Stomach (tissue), 9 donors: ENCODE measurements around the gene GALNT18. TPM values are rescaled to one million over a fixed set of nuclear protein-coding genes. Genes with fewer than 3 reads are reported as not detected.

Experiments
- DNase-seq, 2 donors: peaks; one replicate each; pipeline versions ENCODE4 v3.0.0 to v3.0.0-alpha.2; 2013 to 2019
- H3K27ac ChIP-seq, 5 donors: fragments of 200-600 bp in 4 of 5; sonication (generic) in 4 of 5; one replicate each; pipeline ENCODE4 v1.5.1; 2013 to 2019; ENCODE audit warnings: mild to moderate bottlenecking in 1 of 5, moderate library complexity in 1 of 5
- H3K27me3 ChIP-seq, 3 donors: fragments of 200-600 bp; sonication (generic); one replicate each; pipeline ENCODE4 v1.5.1; 2017 to 2019; ENCODE audit warnings: mixed run types in 1 of 3
- H3K36me3 ChIP-seq, 4 donors: fragments of 200-600 bp; sonication (generic); 1 replicate in 3 of 4; 2 replicates in 1 of 4; pipeline ENCODE4 v1.5.1; 2016 to 2019
- H3K4me1 ChIP-seq, 4 donors: fragments of 200-600 bp; sonication (generic); one replicate each; pipeline ENCODE4 v1.5.1; 2016 to 2019
- H3K4me3 ChIP-seq, 4 donors: fragments of 200-600 bp; sonication (generic) in 3 of 4; one replicate each; pipeline ENCODE4 v1.5.1; 2016 to 2019; ENCODE audit warnings: mild to moderate bottlenecking in 1 of 4
- H3K9me3 ChIP-seq, 4 donors: fragments of 200-600 bp; sonication (generic); one replicate each; pipeline ENCODE4 v1.5.1; 2016 to 2019
- EP300 ChIP-seq: sonication (generic); formaldehyde crosslinking; IDR thresholded peaks from one replicate; pipeline ENCODE4 v1.6.1; 2017; ENCODE audit warnings: antibody characterized with exemption
- POLR2A ChIP-seq, 4 donors: fragments of 450-650 bp; IDR thresholded peaks; one replicate each; pipeline ENCODE4 v1.6.1; 2016; ENCODE audit warnings: antibody characterized with exemption in 4 of 4, control low read depth in 2 of 4, mild to moderate bottlenecking in 1 of 4, moderate library complexity in 1 of 4
- POLR2AphosphoS5 ChIP-seq, 3 donors: sonication (generic); formaldehyde crosslinking; IDR thresholded peaks; one replicate each; pipeline ENCODE4 v1.6.1; 2016; ENCODE audit warnings: antibody characterized with exemption in 3 of 3
- WGBS, 5 donors: extraction: QIAGEN DNeasy Blood & Tissue Kit in 3 of 5; methylation state at CpG; one replicate each; pipeline versions ENCODE4 v1.1.5 to v1.1.7; 2013 to 2018; 5-methylcytosine and 5-hydroxymethylcytosine counted together
- intact Hi-C: fragments of 100-400 bp; cut with DNase I; formaldehyde crosslinking; loops from one replicate; pipeline ENCODE4 v1.15.1; 2023; ENCODE audit warnings: low total_unique reads
- polyA plus RNA-seq, 3 donors: library from polyadenylated mRNA; stranded (reverse); fragments of 200-250 nt; gene quantifications; one replicate each; pipeline ENCODE4 v1.2.3, GENCODE V29; 2013
- total RNA-seq, 5 donors: library from RNA; depleted of rRNA; stranded (reverse); fragments of >200 nt; gene quantifications; one replicate each; pipeline versions ENCODE4 v1.1.0 to v1.2.3, GENCODE V29; 2014 to 2016
- TF ChIP-seq, protein P1 (sequence below), 7 experiments: fragments of 450-650 bp in 4 of 7; fragments of 200-600 bp in 3 of 7; sonication (generic) in 3 of 7; IDR thresholded peaks; one replicate each; pipeline ENCODE4 v1.5.1; 2016 to 2019; ENCODE audit warnings: antibody characterized with exemption in 7 of 7, control low read depth in 2 of 7, mild to moderate bottlenecking in 1 of 7
- donor health status: healthy with polysubstance abuse.
- donor health status: Bipolar disorder and iron deficiency.
- donor health status: healthy.

GALNT18 gene
- total and polyA plus RNA-seq, 8 donors, result 0.58 to 16.1 (median 2.7) TPM

DNA sequence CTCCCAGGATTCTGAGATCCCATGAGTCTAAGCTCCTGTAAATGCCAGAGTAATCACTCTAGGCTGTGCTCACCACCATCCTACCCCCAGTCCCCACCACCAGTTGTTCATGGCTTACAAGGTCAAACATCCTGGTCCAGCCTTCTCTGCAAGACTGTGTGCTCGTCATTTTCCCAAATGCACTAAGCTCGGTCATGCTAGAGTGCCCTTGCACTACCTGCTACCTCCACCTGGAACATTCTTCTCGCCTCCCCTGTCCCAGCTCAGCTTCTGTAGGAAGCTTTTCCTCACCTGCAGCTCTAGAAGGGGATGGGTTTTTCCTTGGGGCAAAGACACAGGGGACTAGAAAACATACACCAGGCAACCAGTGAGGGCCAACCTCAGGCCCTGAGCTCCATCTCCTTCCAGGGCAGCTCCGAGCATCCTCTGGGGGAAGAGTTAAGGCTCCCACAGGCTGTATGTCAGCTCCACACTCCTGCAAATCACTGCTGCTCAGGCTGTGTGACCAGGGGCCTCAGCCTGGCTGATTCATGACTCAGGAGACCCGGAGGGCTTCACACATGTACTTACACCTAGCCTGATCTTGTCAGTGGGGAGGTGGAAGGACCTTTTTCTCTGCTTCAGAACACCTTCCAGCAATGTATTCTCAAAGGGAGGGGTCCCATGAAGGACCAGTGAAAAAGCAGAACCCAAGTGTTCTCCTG, 231.6 kb downstream of the GALNT18 start:
- Histone ChIP-seq H3K27ac (no peak overlapping the region), H3K27me3 (no peaks in the 10 kb centered on the region), H3K4me1 (peaks cover 0 to 9% (median 0%) of the 10 kb centered on the region in 4 donors), H3K4me3 (no peak overlapping the region), H3K36me3 (no peaks in the 10 kb centered on the region), H3K9me3 (no peaks in the 10 kb centered on the region)
- intact Hi-C loops, result no loop called here
- TF ChIP-seq, protein P1, sequence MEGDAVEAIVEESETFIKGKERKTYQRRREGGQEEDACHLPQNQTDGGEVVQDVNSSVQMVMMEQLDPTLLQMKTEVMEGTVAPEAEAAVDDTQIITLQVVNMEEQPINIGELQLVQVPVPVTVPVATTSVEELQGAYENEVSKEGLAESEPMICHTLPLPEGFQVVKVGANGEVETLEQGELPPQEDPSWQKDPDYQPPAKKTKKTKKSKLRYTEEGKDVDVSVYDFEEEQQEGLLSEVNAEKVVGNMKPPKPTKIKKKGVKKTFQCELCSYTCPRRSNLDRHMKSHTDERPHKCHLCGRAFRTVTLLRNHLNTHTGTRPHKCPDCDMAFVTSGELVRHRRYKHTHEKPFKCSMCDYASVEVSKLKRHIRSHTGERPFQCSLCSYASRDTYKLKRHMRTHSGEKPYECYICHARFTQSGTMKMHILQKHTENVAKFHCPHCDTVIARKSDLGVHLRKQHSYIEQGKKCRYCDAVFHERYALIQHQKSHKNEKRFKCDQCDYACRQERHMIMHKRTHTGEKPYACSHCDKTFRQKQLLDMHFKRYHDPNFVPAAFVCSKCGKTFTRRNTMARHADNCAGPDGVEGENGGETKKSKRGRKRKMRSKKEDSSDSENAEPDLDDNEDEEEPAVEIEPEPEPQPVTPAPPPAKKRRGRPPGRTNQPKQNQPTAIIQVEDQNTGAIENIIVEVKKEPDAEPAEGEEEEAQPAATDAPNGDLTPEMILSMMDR (IDR thresholded peaks at IDR 0.05), result no peak
- TF ChIP-seq POLR2AphosphoS5 (IDR thresholded peaks at IDR 0.05) (no peak), EP300 (no peak)
- 84 to 91% (median 89%) methylated on average over 5 of the region's 5 CpGs for WGBS, 5 donors
- no peak for DNase-seq

DNA sequence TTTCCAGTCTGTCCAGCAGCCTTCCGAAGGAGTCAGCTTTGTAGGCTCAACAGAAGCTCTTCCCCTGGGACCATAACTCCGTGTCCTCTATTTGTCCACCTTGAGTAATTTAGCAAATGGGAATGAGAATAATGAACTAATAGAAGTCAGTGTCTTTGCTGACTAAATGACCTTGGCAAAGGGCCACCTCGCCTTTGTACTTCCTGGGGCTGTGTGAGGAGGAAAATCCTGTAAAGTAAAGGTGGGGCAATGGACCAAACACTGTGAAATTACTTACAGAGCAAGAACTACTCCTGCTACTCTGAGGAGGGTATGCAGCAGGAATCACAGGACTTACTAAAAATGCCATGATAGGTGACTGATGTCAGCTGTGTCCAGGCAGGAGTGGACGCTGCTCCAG, 232.6 kb downstream of the GALNT18 start:
- DNase-seq, result peak; percentile 32 to 41
- Histone ChIP-seq H3K27me3 (no peaks in the 10 kb centered on the region), H3K27ac (no peak overlapping the region), H3K4me1 (peaks cover 0 to 9% (median 0%) of the 10 kb centered on the region in 4 donors), H3K4me3 (no peak overlapping the region), H3K36me3 (no peaks in the 10 kb centered on the region), H3K9me3 (no peaks in the 10 kb centered on the region)
- TF ChIP-seq POLR2AphosphoS5 (IDR thresholded peaks at IDR 0.05) (no peak), EP300 (no peak), POLR2A (IDR thresholded peaks at IDR 0.05) (no peak)
- TF ChIP-seq, protein P1 (IDR thresholded peaks at IDR 0.05), result no peak
- WGBS, 5 donors, result 60 to 77% (median 62%) methylated on average over 4 of the region's 4 CpGs
- intact Hi-C loops, result no loop called here

DNA sequence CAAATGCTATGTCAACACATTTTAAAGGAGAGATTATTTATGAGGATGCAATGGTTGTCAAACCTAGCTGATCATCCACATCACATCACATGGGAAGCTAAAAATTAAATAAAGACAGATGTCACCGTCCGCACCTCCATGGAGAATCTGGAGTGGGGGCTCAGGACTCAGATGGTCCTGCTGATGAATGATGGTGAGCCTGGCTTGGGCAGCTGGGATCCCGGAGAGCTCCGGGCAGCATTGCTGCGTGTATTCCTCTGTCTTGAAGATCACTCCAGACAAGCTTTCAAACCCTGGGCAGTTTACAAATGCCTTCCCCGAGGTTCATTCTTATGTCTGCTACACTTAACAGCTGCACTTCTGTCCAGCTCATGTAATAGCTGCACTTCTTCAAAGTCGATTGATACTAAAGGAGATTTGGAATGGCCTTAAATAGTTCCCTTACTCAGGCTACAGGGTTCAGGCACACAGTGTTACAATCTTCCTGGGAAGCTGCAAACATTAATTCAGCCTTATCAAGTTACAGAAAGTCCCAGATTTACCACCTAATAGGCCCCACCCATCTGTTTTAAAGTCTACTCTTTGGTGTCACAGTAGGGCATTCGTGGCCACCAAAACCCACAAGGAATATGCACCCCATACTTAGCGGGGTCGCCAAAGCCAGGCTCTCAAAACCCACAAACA, 234.0 kb downstream of the GALNT18 start:
- 67 to 82% (median 75%) methylated on average over 10 of the region's 10 CpGs for WGBS, 5 donors
- intact Hi-C loops, result no loop called here
- Histone ChIP-seq H3K27ac (no peak overlapping the region), H3K4me3 (no peak overlapping the region), H3K36me3 (no peaks in the 10 kb centered on the region), H3K27me3 (no peaks in the 10 kb centered on the region), H3K4me1 (peaks cover 0 to 9% (median 0%) of the 10 kb centered on the region in 4 donors), H3K9me3 (no peaks in the 10 kb centered on the region)
- TF ChIP-seq POLR2A (IDR thresholded peaks at IDR 0.05) (no peak), EP300 (no peak), POLR2AphosphoS5 (IDR thresholded peaks at IDR 0.05) (no peak)
- TF ChIP-seq, protein P1 (IDR thresholded peaks at IDR 0.05), result no peak
- DNase-seq, result no peak

DNA sequence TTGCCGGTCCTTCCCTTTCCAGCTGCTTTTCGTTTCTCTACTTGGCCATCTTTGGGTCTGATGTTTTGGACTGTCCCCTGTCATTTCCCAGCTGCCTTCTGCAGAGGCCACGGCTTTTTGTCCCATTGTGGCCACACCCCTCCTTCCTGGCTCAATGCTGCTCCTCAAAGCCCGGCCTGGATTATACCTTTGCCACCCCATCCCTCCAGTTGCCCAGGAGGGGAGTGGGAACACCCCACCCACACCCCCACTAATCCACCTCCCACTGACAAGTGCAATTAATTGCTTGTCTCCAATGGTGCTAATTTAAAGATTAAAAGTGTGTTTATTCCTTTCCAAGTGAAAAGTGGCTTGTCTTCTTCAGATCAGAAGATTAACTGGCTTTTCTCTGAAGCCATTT, 234.6 kb downstream of the GALNT18 start:
- Histone ChIP-seq H3K4me1 (peaks cover 0 to 8% (median 0%) of the 10 kb centered on the region in 4 donors), H3K4me3 (no peak overlapping the region), H3K27me3 (no peaks in the 10 kb centered on the region), H3K27ac (no peak overlapping the region), H3K9me3 (no peaks in the 10 kb centered on the region), H3K36me3 (no peaks in the 10 kb centered on the region)
- TF ChIP-seq EP300, result no peak
- no peak for TF ChIP-seq POLR2A (IDR thresholded peaks at IDR 0.05)
- no peak for TF ChIP-seq POLR2AphosphoS5 (IDR thresholded peaks at IDR 0.05)
- TF ChIP-seq, protein P1 (IDR thresholded peaks at IDR 0.05), result no peak
- no peak for DNase-seq
- intact Hi-C loops, result no loop called here
- 47 to 73% (median 67%) methylated on average over 4 of the region's 4 CpGs for WGBS, 5 donors
